H9 (cell line): ENCODE data around the gene GLIS2. TPM values are rescaled to one million over a fixed set of nuclear protein-coding genes. Genes with fewer than 3 reads are reported as not detected.

Source experiments
- DNase-seq: peaks from one replicate; pipeline ENCODE4 v3.0.0-alpha.2; 2017
- H2AFZ ChIP-seq: one replicate; pipeline ENCODE4 v1.6.1; 2013; ENCODE audit warnings: mild to moderate bottlenecking, low read length, control low read depth, moderate library complexity
- H2AK5ac ChIP-seq: 2 replicates; pipeline ENCODE4 v1.6.1; 2013; ENCODE audit warnings: low read length, control low read depth, mixed read lengths; ENCODE audit not compliant: insufficient read length
- H2BK120ac ChIP-seq: one replicate; pipeline ENCODE4 v1.6.1; 2013; ENCODE audit warnings: low read depth, mild to moderate bottlenecking, low read length, control low read depth, inconsistent platforms; ENCODE audit not compliant: poor library complexity, severe bottlenecking
- H2BK12ac ChIP-seq: 2 replicates; pipeline ENCODE4 v1.6.1; 2013; ENCODE audit warnings: low read length, control low read depth, mixed read lengths, low read depth; ENCODE audit not compliant: insufficient read length
- H2BK15ac ChIP-seq: 2 replicates; pipeline ENCODE4 v1.6.1; 2013; ENCODE audit warnings: low read depth, low read length, control low read depth
- H2BK20ac ChIP-seq: one replicate; pipeline ENCODE4 v1.6.1; 2013; ENCODE audit warnings: low read depth, mild to moderate bottlenecking, low read length, control low read depth, inconsistent platforms; ENCODE audit not compliant: poor library complexity, severe bottlenecking
- H2BK5ac ChIP-seq: 2 replicates; pipeline ENCODE4 v1.6.1; 2013; ENCODE audit warnings: low read length, control low read depth, mixed read lengths; ENCODE audit not compliant: insufficient read length
- H3K14ac ChIP-seq: 2 replicates; pipeline ENCODE4 v1.6.1; 2013; ENCODE audit warnings: low read length, control low read depth; ENCODE audit not compliant: insufficient read depth
- H3K18ac ChIP-seq: 2 replicates; pipeline ENCODE4 v1.6.1; 2013; ENCODE audit warnings: low read depth, mild to moderate bottlenecking, mixed read lengths, low read length, control low read depth; ENCODE audit not compliant: insufficient read length
- H3K23ac ChIP-seq: 2 replicates; pipeline ENCODE4 v1.6.1; 2013; ENCODE audit warnings: low read length, control low read depth, mixed read lengths, low read depth; ENCODE audit not compliant: insufficient read length
- H3K23me2 ChIP-seq: 2 replicates; pipeline ENCODE4 v1.6.1; 2013; ENCODE audit warnings: low read depth, mild to moderate bottlenecking, mixed read lengths, low read length, control low read depth; ENCODE audit not compliant: insufficient read length, poor library complexity, severe bottlenecking
- H3K27ac ChIP-seq: 2 replicates; pipeline ENCODE4 v1.5.1; 2013; ENCODE audit warnings: low read length, control low read depth, mixed read lengths, low read depth; ENCODE audit not compliant: insufficient read length
- H3K27me3 ChIP-seq: 2 replicates; pipeline ENCODE4 v1.6.1; 2013; ENCODE audit warnings: low read length, control low read depth, inconsistent platforms; ENCODE audit not compliant: insufficient read depth
- H3K4ac ChIP-seq: 2 replicates; pipeline ENCODE4 v1.6.1; 2013; ENCODE audit warnings: low read depth, mild to moderate bottlenecking, control low read depth, inconsistent platforms, low read length, moderate library complexity
- H3K4me1 ChIP-seq: 2 replicates; pipeline ENCODE4 v1.6.1; 2013; ENCODE audit warnings: low read length, control low read depth, inconsistent platforms; ENCODE audit not compliant: insufficient read depth
- H3K4me2 ChIP-seq: 2 replicates; pipeline ENCODE4 v1.6.1; 2013; ENCODE audit warnings: low read length, control low read depth, mixed read lengths; ENCODE audit not compliant: insufficient read length, insufficient read depth
- H3K56ac ChIP-seq: 2 replicates; pipeline ENCODE4 v1.6.1; 2013; ENCODE audit warnings: low read depth, mild to moderate bottlenecking, mixed read lengths, low read length, control low read depth; ENCODE audit not compliant: insufficient read length
- H3K79me1 ChIP-seq: 2 replicates; pipeline ENCODE4 v1.6.1; 2013; ENCODE audit warnings: low read depth, mild to moderate bottlenecking, moderate library complexity, low read length, control low read depth, inconsistent platforms; ENCODE audit not compliant: insufficient read depth, poor library complexity, severe bottlenecking
- H3K79me2 ChIP-seq: 2 replicates; pipeline ENCODE4 v1.6.1; 2013; ENCODE audit warnings: low read length, control low read depth, inconsistent platforms; ENCODE audit not compliant: insufficient read depth
- H3K9ac ChIP-seq: 2 replicates; pipeline ENCODE4 v1.6.1; 2013; ENCODE audit warnings: low read length, control low read depth, mixed read lengths; ENCODE audit not compliant: insufficient read length; ENCODE audit errors: extremely low read depth
- H3K9me3 ChIP-seq: one replicate; pipeline ENCODE4 v1.6.1; 2013; ENCODE audit warnings: low read depth, low read length, inconsistent platforms; ENCODE audit not compliant: control insufficient read depth
- H3T11ph ChIP-seq: one replicate; pipeline ENCODE4 v1.6.1; 2013; ENCODE audit warnings: mild to moderate bottlenecking, low read length, control low read depth, inconsistent platforms
- H4K20me1 ChIP-seq: one replicate; pipeline ENCODE4 v1.6.1; 2013; ENCODE audit not compliant: control insufficient read depth, insufficient read length, insufficient read depth
- H4K5ac ChIP-seq: 2 replicates; pipeline ENCODE4 v1.6.1; 2013; ENCODE audit warnings: low read depth, mild to moderate bottlenecking, mixed read lengths, low read length, control low read depth; ENCODE audit not compliant: insufficient read length
- H4K8ac ChIP-seq: replicated peaks from 2 replicates; pipeline ENCODE4 v1.6.1; 2013; ENCODE audit warnings: low read length, control low read depth, mixed read lengths, low read depth; ENCODE audit not compliant: insufficient read length
- H4K91ac ChIP-seq: 2 replicates; pipeline ENCODE4 v1.6.1; 2013; ENCODE audit warnings: low read depth, mild to moderate bottlenecking, moderate library complexity, mixed read lengths, low read length, control low read depth; ENCODE audit not compliant: insufficient read length
- H3K27ac Mint-ChIP-seq, 3 experiments: 2 replicates in 2 of 3; 3 replicates in 1 of 3; pipeline ENCODE4 v1.8.0; 2020 to 2021; ENCODE audit warnings: mixed read lengths in 3 of 3, mild to moderate bottlenecking in 1 of 3, moderate library complexity in 1 of 3
- H3K27me3 Mint-ChIP-seq: 2 replicates; pipeline ENCODE4 v1.8.0; 2021; ENCODE audit warnings: low read depth, mild to moderate bottlenecking, moderate library complexity, mixed read lengths
- H3K36me3 Mint-ChIP-seq, 3 experiments: 2 replicates in 2 of 3; 3 replicates in 1 of 3; pipeline ENCODE4 v1.8.0; 2020 to 2021; ENCODE audit warnings: low read depth in 3 of 3, mixed read lengths in 3 of 3; ENCODE audit not compliant: insufficient read depth in 1 of 3
- H3K4me1 Mint-ChIP-seq, 2 experiments: 2 replicates each; pipeline ENCODE4 v1.8.0; 2020; ENCODE audit warnings: mixed read lengths in 2 of 2
- H3K4me3 Mint-ChIP-seq, 2 experiments: 2 replicates in 1 of 2; 3 replicates in 1 of 2; pipeline ENCODE4 v1.8.0; 2020 to 2021; ENCODE audit warnings: mild to moderate bottlenecking in 2 of 2, mixed read lengths in 2 of 2, moderate library complexity in 1 of 2
- H3K9me3 Mint-ChIP-seq, 2 experiments: 2 replicates in 1 of 2; 3 replicates in 1 of 2; pipeline ENCODE4 v1.8.0; 2020; ENCODE audit warnings: mild to moderate bottlenecking in 2 of 2, mixed read lengths in 2 of 2, moderate library complexity in 1 of 2
- CTCF ChIP-seq: fragments of 200-600 bp; sonication (generic); conservative IDR thresholded peaks from 3 replicates; pipeline ENCODE4 v1.8.0; 2021; ENCODE audit warnings: antibody characterized with exemption, mild to moderate bottlenecking
- WGBS: extraction: QIAGEN DNeasy Blood & Tissue Kit; methylation state at CpG from one replicate; pipeline ENCODE4 v1.1.7; 2013; ENCODE audit warnings: missing lambda C conversion rate, low lambda C conversion rate, mixed read lengths; ENCODE audit not compliant: insufficient read length; ENCODE audit errors: extremely low coverage; 5-methylcytosine and 5-hydroxymethylcytosine counted together
- total RNA-seq: library from RNA; stranded (reverse); gene quantifications from 2 replicates; pipeline ENCODE4 v1.2.1, GENCODE V29; 2021

GLIS2 gene
- total RNA-seq, 1 experiment from 2014 or later = 14.3 TPM

- peaks cover 13 to 34% (median 20%) of the 10 kb centered on the region in 3 experiments for H3K36me3 Mint-ChIP-seq
- no peak overlapping the region for H2AFZ ChIP-seq
- no peaks in the 10 kb centered on the region for H3K27me3 ChIP-seq
- H3K4me1 ChIP-seq = no peaks in the 10 kb centered on the region
- no peak overlapping the region for H2BK5ac ChIP-seq
- no peak for DNase-seq
- H3K9me3 Mint-ChIP-seq = peaks cover 7 to 10% of the 10 kb centered on the region in 2 experiments; a peak in 4 of 5 replicates
- no peak overlapping the region for H3K56ac ChIP-seq
- no peaks in the 10 kb centered on the region for H3K4me1 Mint-ChIP-seq
- no peaks in the 10 kb centered on the region for H3K9me3 ChIP-seq
- H4K8ac ChIP-seq = no peak overlapping the region
- no CpG with 5 or more reads among the region's 10 CpGs for WGBS
- H2AK5ac ChIP-seq = no peak overlapping the region
- H3K27ac Mint-ChIP-seq = 0 out of 7 replicates have a peak overlapping the region, but pooled peaks of 1 of the 3 experiments have one; percentile 28
- no peak overlapping the region for H3K4ac ChIP-seq
- no peak overlapping the region for H3K9ac ChIP-seq
- H3K23me2 ChIP-seq = no peaks in the 10 kb centered on the region
- no peaks in the 10 kb centered on the region for H3K79me1 ChIP-seq
- no peak overlapping the region for H3K4me3 Mint-ChIP-seq
- no peaks in the 10 kb centered on the region for H3K79me2 ChIP-seq
- H3K27me3 Mint-ChIP-seq = peaks cover 4% of the 10 kb centered on the region; the same call in 1 of the 2 replicates
- no peak overlapping the region for H3K14ac ChIP-seq
- H3K18ac ChIP-seq = no peak overlapping the region
- no peak overlapping the region for H3T11ph ChIP-seq
- no peak overlapping the region for H3K23ac ChIP-seq
- H4K20me1 ChIP-seq = no peaks in the 10 kb centered on the region
- no peak overlapping the region for H2BK12ac ChIP-seq
- no peak overlapping the region for H3K4me2 ChIP-seq
- no peak overlapping the region for H3K27ac ChIP-seq
- H4K5ac ChIP-seq = no peak overlapping the region
- no peak overlapping the region for H2BK20ac ChIP-seq
- no peak overlapping the region for H2BK15ac ChIP-seq
- H2BK120ac ChIP-seq = no peak overlapping the region
- TF ChIP-seq CTCF = no peak
- no peak overlapping the region for H4K91ac ChIP-seq
Measured at GRCh38 chr16:4339455-4339854, 23.6 kb downstream of the GLIS2 start.
